WTC11 (cell line): ENCODE data around the gene RPRD1B. TPM values are rescaled to one million over a fixed set of nuclear protein-coding genes. Genes with fewer than 3 reads are reported as not detected.

Experiments
- ATAC-seq: fragments of 200-7000 bp; cut with Tn5 transposase; 2 replicates; pipeline ENCODE4 v1.10.0; 2021; ENCODE audit warnings: mild to moderate bottlenecking, moderate library complexity
- CTCF ChIA-PET: fragments of 300-600 bp; sonication (Branson Sonifier 250); formaldehyde crosslinking; loops from one replicate; lab custom pipeline; 2021; ENCODE audit warnings: antibody characterized with exemption; lab: Charles Lee
- POLR2A ChIA-PET: fragments of 350-600 bp; sonication (Branson Sonifier 250); formaldehyde crosslinking; loops from one replicate; lab custom pipeline; 2021; ENCODE audit warnings: antibody characterized with exemption; lab: Charles Lee
- DNase-seq: peaks from one replicate; pipeline ENCODE4 v3.0.0; 2021; ENCODE audit warnings: low spot score
- H3K27ac Mint-ChIP-seq: 2 replicates; pipeline ENCODE4 v1.8.0; 2021; ENCODE audit warnings: mixed read lengths
- H3K27me3 Mint-ChIP-seq: 2 replicates; pipeline ENCODE4 v1.8.0; 2021; ENCODE audit warnings: low read depth, mild to moderate bottlenecking, moderate library complexity, mixed read lengths
- H3K36me3 Mint-ChIP-seq: 2 replicates; pipeline ENCODE4 v1.8.0; 2021; ENCODE audit warnings: mixed read lengths
- H3K4me1 Mint-ChIP-seq: 2 replicates; pipeline ENCODE4 v1.8.0; 2022; ENCODE audit warnings: mixed read lengths
- H3K4me3 Mint-ChIP-seq: 2 replicates; pipeline ENCODE4 v1.8.0; 2021; ENCODE audit warnings: mild to moderate bottlenecking, moderate library complexity, mixed read lengths
- H3K9me3 Mint-ChIP-seq: 2 replicates; pipeline ENCODE4 v1.8.0; 2021; ENCODE audit warnings: mixed read lengths
- ATF2 ChIP-seq: sonication (generic); formaldehyde crosslinking; IDR thresholded peaks from 2 replicates; pipeline ENCODE4 v1.8.1; 2022; ENCODE audit warnings: low read depth, missing genetic modification reagents, borderline replicate concordance
- CTCF ChIP-seq: fragments of 200-600 bp; IDR thresholded peaks from 2 replicates; pipeline ENCODE4 v1.8.0; 2022; ENCODE audit warnings: antibody characterized with exemption
- E2F1 ChIP-seq: sonication (generic); formaldehyde crosslinking; IDR thresholded peaks from 2 replicates; pipeline ENCODE4 v1.8.0; 2022; ENCODE audit warnings: mild to moderate bottlenecking, missing genetic modification reagents
- GRHL2 ChIP-seq: fragments of 250-450 bp; sonication (Bioruptor Pico); IDR thresholded peaks from 2 replicates; pipeline ENCODE4 v1.8.0; 2022; ENCODE audit warnings: mild to moderate bottlenecking, moderate library complexity; ENCODE audit not compliant: insufficient replicate concordance, severe bottlenecking
- IRF2 ChIP-seq: sonication (generic); formaldehyde crosslinking; IDR thresholded peaks from 2 replicates; pipeline ENCODE4 v1.8.0; 2022; ENCODE audit warnings: low read depth, missing genetic modification reagents, borderline replicate concordance
- JAZF1 ChIP-seq: fragments of 250-450 bp; sonication (Bioruptor Pico); IDR thresholded peaks from 2 replicates; pipeline ENCODE4 v1.9.0; 2021; ENCODE audit warnings: moderate library complexity, mild to moderate bottlenecking, inconsistent platforms
- MLX ChIP-seq: sonication (generic); formaldehyde crosslinking; IDR thresholded peaks from 2 replicates; pipeline ENCODE4 v1.8.1; 2023; ENCODE audit warnings: mild to moderate bottlenecking, missing genetic modification reagents, moderate library complexity
- MXD4 ChIP-seq: fragments of 250-450 bp; sonication (Bioruptor Pico); IDR thresholded peaks from 2 replicates; pipeline ENCODE4 v1.8.0; 2021; ENCODE audit warnings: mild to moderate bottlenecking, moderate library complexity, borderline replicate concordance
- MYBL2 ChIP-seq: sonication (generic); formaldehyde crosslinking; IDR thresholded peaks from 2 replicates; pipeline ENCODE4 v1.8.1; 2023; ENCODE audit warnings: mild to moderate bottlenecking, moderate library complexity, missing genetic modification reagents
- NR2C2 ChIP-seq: sonication (generic); formaldehyde crosslinking; IDR thresholded peaks from 2 replicates; pipeline ENCODE4 v1.8.0; 2022; ENCODE audit warnings: mild to moderate bottlenecking, missing genetic modification reagents
- PREB ChIP-seq: sonication (generic); formaldehyde crosslinking; IDR thresholded peaks from 2 replicates; pipeline ENCODE4 v1.8.1; 2022; ENCODE audit warnings: mild to moderate bottlenecking, missing genetic modification reagents, moderate library complexity, borderline replicate concordance
- RELA ChIP-seq: sonication (generic); formaldehyde crosslinking; IDR thresholded peaks from 2 replicates; pipeline ENCODE4 v1.8.1; 2022; ENCODE audit warnings: missing genetic modification reagents, mild to moderate bottlenecking, borderline replicate concordance
- STAT6 ChIP-seq: sonication (generic); formaldehyde crosslinking; conservative IDR thresholded peaks from 2 replicates; pipeline ENCODE4 v1.8.1; 2023; ENCODE audit warnings: mild to moderate bottlenecking, low read depth, missing genetic modification reagents, moderate library complexity
- TP53 ChIP-seq: sonication (generic); formaldehyde crosslinking; IDR thresholded peaks from 2 replicates; pipeline ENCODE4 v1.8.1; 2023; ENCODE audit warnings: mild to moderate bottlenecking, missing genetic modification reagents
- ZBTB43 ChIP-seq: sonication (generic); formaldehyde crosslinking; IDR thresholded peaks from 2 replicates; pipeline ENCODE4 v1.8.1; 2023; ENCODE audit warnings: mild to moderate bottlenecking, missing genetic modification reagents
- ZNF219 ChIP-seq: sonication (generic); formaldehyde crosslinking; IDR thresholded peaks from 2 replicates; pipeline ENCODE4 v1.8.0; 2023; ENCODE audit warnings: missing genetic modification reagents, mild to moderate bottlenecking, borderline replicate concordance
- ZNF396 ChIP-seq: fragments of 250-450 bp; sonication (Bioruptor Pico); IDR thresholded peaks from 2 replicates; pipeline ENCODE4 v1.8.0; 2021; ENCODE audit warnings: mild to moderate bottlenecking, moderate library complexity, borderline replicate concordance
- total RNA-seq: library from RNA; stranded (reverse); gene quantifications from 3 replicates; pipeline ENCODE4 v1.2.3, GENCODE V29; 2021

The RPRD1B gene
- total RNA-seq, 1 experiment from 2014 or later, result 21.4 TPM

GRCh38 chr20:38073307-38074071, 39.9 kb downstream of the RPRD1B start:
- ChIA-PET CTCF (interaction anchor here (0.6 to 5.1 kb wide), 65 partner anchors 9 to 509 kb away, joined by 3 to 134 read pairs (median 5); partner anchors contain the start of genes BPI, RPRD1B, TGM2 and TTI1), POLR2A (no interaction called here)
- Mint-ChIP-seq H3K4me3 (no peak overlapping the region), H3K9me3 (no peaks in the 10 kb centered on the region), H3K27ac (no peak overlapping the region), H3K4me1 (peaks cover 6% of the 10 kb centered on the region), H3K36me3 (peaks cover 42% of the 10 kb centered on the region), H3K27me3 (no peaks in the 10 kb centered on the region)
- TF ChIP-seq STAT6 (CRISPR knock-in tag), result no peak
- no peak; the same call in 1 of the 2 replicates for TF ChIP-seq CTCF
- TF ChIP-seq MYBL2 (CRISPR knock-in tag), result no peak
- no peak for TF ChIP-seq ZNF219 (CRISPR knock-in tag)
- no peak for TF ChIP-seq PREB (CRISPR knock-in tag)
- TF ChIP-seq RELA (CRISPR knock-in tag), result no peak
- TF ChIP-seq IRF2 (CRISPR knock-in tag), result no peak
- no peak for TF ChIP-seq JAZF1 (CRISPR knock-in tag)
- TF ChIP-seq E2F1 (CRISPR knock-in tag), result no peak
- ATAC-seq (peak; percentile 83), DNase-seq (no peak)

- no peaks in the 10 kb centered on the region for H3K27me3 Mint-ChIP-seq
- DNase-seq (no peak), ATAC-seq (no peak)
- H3K36me3 Mint-ChIP-seq, result peaks cover 48% of the 10 kb centered on the region
- H3K9me3 Mint-ChIP-seq, result peaks cover 7% of the 10 kb centered on the region
- H3K27ac Mint-ChIP-seq, result no peak overlapping the region
- ChIA-PET CTCF (interaction anchor here (1.3 to 5.1 kb wide), 3 partner anchors 18 to 144 kb away, joined by 5 to 134 read pairs (median 58); no protein-coding TSS in a partner anchor), POLR2A (no interaction called here)
- no peak overlapping the region for H3K4me3 Mint-ChIP-seq
- H3K4me1 Mint-ChIP-seq, result peaks cover 6% of the 10 kb centered on the region
- TF ChIP-seq MXD4 (CRISPR knock-in tag) (no peak), ZBTB43 (no peak), E2F1 (CRISPR knock-in tag) (no peak), ATF2 (CRISPR knock-in tag) (no peak), MLX (CRISPR knock-in tag) (no peak), TP53 (CRISPR knock-in tag) (no peak), GRHL2 (CRISPR knock-in tag) (no peak), NR2C2 (no peak), ZNF396 (no peak)
Observed at GRCh38 chr20:38075161-38075998, 41.8 kb downstream of the RPRD1B start.
